NCI-H1417 treated with DMSO at 0.1 percent for 48 hours (cell line): ENCODE measurements around the gene GSTM4.

Experiments
- DNase-seq: peaks from one replicate; lab custom pipeline; 2025; lab: John Stamatoyannopoulos, UW

Gene GSTM4

DNA sequence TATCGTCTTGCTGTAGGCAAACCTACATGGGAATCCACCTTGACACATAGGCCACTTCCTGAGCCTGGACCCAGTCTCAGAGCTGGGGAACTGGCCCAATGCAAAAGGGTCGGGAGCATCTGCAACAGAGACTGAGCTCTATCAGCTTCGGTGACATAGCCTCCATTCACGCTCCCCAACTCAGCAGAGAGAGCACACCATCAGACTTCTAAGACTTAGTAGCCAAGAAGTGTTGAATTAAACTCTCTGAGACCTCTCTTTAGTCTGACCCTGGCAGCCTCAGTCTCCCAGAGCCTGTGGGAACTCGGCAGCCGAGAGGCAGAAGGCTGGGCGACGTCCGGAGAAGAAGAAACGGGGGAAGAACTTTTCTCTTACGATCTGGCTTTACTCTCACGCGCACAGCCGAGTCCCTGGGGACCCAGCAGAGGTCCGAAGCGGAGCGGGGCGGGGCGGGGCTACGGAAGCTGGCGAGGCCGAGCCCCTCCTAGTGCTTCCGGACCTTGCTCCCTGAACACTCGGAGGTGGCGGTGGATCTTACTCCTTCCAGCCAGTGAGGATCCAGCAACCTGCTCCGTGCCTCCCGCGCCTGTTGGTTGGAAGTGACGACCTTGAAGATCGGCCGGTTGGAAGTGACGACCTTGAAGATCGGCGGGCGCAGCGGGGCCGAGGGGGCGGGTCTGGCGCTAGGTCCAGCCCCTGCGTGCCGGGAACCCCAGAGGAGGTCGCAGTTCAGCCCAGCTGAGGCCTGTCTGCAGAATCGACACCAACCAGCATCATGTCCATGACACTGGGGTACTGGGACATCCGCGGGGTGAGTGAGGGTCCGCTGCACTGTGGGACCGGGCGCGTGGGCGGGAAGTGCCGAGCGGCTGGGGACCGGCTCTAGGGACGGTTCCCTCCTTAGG, at the start of gene GSTM4:
Gene GSTM4 (plus strand): TSS at position 485 of the 905 bp plus-strand sequence. CDS start 291 bp downstream, at position 776.
- DNase-seq: no peak

- no peak for DNase-seq
These were observed 46.0 kb upstream of the GSTM4 start for GRCh38 chr1:109609881-109610280.

DNA sequence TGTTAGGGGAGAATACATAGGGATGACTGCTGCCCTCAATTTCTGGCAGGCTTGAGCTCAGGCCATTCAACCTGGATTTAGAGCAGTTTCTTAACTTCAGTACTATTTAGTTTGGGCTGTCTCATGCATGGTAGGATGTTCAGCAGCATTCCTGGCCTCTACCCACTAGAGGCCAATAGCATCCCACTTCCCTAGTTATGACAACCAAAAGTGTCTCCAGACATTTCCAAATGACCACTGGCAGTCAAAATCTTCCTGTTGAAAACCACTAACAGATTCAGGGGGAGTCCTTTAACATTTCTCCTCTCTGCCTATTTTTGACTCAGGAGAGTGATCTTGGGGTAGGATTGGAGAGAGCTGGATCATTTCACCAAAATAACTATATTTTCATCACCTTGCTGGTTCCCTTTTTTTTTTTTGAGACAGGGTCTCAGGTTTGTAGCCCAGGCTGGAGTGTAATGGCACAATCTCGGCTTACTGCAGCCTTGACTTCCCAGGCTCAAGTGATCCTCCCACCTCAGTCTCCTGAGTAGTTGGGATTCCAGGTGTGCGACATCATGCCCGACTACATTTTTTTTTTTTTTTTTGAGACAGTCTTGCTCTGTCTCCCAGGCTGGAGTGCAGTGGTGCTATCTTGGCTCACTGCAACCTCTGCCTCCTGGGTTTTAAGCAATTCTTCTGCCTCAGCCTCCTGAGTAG, 45.1 kb upstream of the GSTM4 start:
- DNase-seq: no peak

DNA sequence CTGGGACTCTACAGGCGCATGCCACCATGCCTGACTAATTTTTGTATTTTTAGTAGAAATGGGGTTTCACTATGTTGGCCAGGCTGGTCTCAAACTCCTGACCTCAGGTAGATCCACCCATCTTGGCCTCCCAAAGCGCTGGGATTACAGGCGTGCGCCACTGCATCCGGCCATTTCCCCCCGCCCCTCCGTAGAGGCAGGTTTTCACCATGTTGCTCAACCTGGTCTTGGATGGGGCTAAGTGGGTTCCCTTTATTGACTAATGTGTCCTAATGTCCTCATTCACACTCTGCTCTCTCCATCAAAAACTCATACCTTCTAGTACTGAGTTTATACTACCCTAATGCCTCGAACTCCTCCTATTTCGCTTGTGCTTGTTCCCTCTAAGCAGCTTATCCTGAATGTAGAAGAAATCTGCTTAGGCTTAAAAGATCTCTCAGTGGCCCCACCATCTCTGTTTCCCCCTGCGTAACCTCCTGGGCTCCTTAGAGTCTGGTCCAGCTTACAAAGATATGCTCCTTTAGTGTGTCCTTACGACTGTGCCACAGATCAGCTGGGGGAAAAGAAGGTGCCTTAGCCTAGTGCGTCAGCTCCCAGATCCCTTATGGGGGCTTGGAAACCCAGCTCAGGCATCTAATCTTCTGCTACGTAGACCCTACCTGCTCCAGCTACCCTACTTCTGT, 44.5 kb upstream of the GSTM4 start:
- no peak for DNase-seq

DNA sequence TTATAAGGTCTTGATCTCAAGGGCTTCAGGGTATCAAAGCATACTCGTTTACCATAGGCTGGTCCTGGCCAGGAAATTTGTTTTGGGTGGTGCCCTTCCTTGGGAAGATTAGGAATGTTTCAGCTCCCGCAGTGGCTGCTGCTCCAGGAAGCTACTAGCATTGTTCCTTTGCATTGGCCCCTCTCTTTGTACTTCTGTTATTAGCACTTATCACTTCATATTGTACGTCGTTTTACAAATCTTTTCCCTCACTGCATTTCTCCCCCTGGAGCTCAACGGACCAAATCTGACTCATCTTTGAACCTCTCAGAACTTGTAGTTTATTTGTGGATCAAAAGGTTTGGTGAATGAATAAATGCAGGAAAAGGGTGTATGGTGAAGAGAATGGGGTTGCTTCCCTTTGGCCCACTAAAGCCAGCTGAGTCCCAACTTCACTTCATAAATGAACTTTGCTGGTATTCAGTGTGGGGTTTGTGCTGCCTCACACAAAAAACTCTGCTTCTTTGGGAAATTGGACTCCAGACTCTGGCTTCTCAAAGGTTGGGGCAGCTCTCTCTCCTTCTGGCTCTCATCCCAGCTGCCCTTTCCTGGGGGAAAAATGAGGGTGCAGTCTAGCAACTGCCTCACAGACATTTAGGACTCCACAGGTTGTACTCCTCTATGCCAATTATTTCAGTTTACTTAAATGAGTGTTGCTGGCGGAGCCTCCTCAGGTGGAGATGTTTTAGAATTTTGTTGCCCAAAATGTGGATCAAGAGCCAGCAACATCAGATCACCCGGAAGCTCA, 42.3 kb upstream of the GSTM4 start:
- no peak for DNase-seq

GRCh38 chr1:109615879-109616278, 40.0 kb upstream of the GSTM4 start:
- no peak for DNase-seq

DNA sequence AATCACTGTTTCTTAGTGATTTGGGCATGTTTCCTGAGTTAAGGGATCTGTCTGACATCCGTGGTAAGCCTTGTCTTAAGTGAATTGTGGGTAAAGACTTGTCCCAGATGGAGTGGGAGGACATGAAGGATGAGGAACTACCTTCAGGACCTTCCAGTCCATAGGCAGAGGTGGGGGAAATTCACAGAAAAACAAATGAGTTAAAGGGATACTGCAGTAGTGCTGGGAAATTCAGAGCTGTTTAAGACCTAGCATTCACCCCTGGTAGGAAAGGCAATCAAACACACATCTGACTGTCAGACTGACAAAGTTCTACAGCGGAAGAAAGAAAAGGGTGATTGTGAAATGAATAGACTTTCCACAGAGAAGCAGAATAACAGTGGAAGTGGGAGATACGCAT, 39.5 kb upstream of the GSTM4 start:
- DNase-seq: no peak

GRCh38 chr1:109617291-109617801, 38.6 kb upstream of the GSTM4 start:
- no peak for DNase-seq

DNA sequence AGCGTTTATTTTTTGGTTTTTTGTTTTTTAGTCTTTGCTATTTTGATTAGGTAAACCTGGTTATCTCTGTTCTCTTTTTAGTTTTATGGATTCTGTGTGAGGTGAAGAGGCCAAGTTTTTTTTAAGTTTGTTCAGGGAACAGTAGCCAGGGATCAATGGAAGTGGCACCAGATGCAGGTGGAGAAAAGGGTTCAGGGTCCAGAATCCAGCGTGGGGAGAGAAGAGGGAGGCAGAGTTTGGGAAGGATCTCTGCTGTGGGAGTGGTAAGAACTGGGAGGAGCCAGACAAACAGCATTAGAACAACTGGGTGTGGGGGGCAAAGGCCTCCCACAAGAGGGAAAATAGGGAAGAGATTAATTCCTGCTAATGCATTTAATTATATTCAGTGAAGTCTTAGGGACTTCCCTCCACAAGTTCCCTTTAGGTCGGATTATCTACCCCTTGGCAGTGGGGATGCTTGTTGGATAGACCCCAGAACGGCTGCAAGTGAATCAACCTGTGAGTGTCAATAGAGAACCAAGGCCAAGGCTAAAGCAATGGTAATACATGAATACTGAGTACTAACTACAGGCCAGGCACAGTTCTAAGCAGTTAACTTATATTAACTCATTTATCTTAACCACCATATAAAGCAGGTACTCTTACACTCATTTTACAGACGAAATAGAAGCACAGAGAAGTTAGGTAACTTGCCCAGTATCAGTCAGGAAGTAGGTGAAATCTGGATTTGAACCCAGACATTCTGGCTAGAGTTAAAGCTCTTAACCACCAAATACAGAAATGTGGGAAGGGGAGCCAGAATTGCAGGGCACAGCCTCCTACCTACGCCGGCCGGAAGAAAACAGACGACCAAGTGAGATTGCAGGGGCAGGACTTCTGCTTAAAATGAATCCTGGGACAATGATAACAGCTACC, 37.0 kb upstream of the GSTM4 start:
- no peak for DNase-seq

DNA sequence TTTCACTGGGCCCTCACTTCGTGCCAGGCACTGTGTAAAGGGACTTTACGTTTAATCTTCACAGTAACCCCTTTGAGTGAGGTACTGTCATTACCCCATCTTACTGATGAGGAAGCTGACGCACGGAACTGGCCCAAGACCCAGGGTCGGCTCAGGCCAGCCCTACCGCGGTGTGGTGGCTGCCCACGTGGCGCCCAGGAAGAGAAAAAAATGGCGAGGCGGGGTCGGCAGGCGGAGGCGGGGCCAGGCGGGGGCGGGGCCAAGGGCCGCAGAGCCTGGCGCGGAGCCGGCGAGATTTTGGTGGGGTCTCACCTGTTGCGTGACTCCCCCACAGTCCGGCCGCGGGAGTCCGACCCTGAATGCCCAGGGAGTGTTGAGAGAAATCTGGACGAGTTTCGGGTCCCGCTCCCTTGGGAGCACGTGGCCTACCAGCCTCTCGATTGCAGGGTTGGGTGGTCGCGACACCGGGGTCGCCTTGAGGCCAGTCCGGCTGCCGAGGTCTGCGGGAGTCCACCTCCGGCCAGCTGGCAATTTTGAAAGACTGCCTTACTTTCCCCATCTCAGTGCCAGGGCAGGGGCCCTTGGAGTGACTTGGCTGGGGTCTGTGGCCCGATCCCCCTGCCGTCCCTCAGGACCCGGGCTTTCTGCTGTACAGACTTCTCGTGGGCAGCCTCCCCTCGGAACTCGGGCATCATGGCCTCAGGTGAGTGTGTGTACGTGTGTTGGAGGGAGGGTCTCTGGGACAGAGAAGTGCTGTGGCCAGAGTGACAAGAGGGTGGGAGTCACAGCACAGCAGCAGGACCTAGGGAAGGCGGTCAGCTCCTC, 36.1 kb upstream of the GSTM4 start, which contains the start of the genes AMPD2 and GNAT2:
Gene AMPD2 (plus strand): TSS at position 262 of the 825 bp plus-strand sequence. CDS start 1,339 bp downstream, outside the sequence.
Gene GNAT2 (minus strand): TSS at position 41 of the 825 bp plus-strand sequence. CDS start 6,746 bp downstream, outside the sequence.
- no peak for DNase-seq

GRCh38 chr1:109620401-109620791, 35.5 kb upstream of the GSTM4 start:
- DNase-seq: no peak

GRCh38 chr1:109620841-109621286, 35.0 kb upstream of the GSTM4 start:
- DNase-seq: peak; percentile 62

DNA sequence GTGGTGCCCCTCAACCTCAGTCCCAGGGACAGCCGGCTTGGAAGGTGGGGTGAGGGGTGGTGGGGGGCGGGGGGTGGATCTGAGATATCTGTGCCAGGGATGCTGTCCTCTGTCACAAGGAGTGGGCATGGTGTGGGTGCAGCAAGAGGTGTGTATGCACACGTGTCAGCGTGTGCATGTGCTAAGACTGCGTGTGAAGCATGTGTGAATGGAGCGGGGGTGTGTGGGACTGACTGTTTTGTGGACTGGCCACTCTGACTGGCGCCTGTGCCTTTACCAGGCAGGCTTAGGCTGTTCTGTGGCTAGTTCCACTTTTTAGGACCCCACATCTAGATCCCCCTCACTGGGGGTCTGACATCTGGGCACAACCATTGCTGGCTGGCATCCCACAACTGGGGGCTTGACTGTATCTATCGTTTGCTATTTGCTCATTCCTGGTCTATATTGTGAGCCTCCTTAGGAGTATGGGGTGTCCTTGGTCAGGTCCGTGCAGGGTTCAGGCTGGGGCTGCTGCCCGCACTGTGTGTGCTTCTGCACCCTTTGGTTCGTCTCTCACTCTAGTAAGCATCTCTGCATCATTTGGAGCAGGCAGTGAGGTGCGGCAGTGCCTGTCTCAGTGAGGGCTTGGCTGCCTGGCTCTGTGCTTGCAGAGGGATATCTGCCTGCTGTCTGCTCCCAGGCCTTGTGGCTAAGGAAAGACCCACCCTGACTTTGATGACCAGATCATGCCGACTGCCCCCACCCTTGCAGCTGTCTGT, 34.3 kb upstream of the GSTM4 start:
- DNase-seq: no peak

DNA sequence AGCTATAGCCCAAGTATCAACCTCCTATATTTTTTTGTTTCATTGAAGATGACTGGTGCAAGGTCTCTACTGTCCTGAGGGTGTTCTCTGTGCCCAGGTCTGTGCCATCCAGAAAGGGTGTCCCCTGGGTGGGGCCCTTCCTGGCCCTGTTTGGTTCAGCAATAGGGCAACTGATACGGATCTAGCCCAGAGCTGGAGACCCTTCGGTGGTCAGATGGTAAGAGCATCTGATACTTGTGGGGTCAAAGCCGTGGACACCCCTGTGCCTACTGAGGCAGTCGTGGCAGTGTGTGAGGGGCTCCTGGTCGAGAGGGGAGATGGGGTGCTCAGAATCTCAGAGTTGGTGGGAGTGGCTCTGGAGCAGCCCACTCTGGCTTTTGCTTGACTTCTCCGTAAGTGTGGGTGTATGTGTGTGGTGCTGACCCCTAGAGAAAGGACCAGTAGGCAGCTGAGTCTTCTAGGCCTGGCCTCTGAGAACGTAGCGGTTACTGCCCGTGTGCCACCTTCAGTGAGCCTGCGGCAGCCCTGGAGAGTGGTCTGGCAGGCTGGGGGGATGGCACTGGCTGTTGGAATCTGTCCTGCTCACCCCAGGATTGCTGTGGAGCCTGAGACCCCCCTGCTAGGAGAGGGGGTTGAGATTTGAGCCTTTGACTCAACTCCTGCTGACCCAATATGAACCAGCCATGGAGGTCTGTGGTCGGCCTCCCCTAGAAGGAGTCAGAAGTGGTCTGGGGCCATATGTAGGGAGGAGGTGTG, 33.6 kb upstream of the GSTM4 start:
- DNase-seq: no peak

- no peak for DNase-seq
These were observed 33.0 kb upstream of the GSTM4 start for GRCh38 chr1:109622895-109623294.

- DNase-seq: no peak
These were observed 32.2 kb upstream of the GSTM4 start for GRCh38 chr1:109623601-109624161.
